OCI-LY1 (cell line): ENCODE measurements around the gene DMBT1.

Source experiments
- EZH2 ChIP-seq: fragments of 200-600 bp; sonication (generic), shearing (Covaris generic); IDR thresholded peaks from 2 replicates; pipeline ENCODE4 v1.8.0; 2017; ENCODE audit warnings: borderline replicate concordance, mixed run types, mild to moderate bottlenecking, antibody characterized with exemption, low read length, moderate library complexity, mixed read lengths
- TF ChIP-seq, protein P1 (sequence below): fragments of 200-600 bp; sonication (generic), shearing (Covaris generic); IDR thresholded peaks from 2 replicates; pipeline ENCODE4 v1.5.1; 2017; ENCODE audit warnings: mild to moderate bottlenecking, antibody characterized with exemption, low read length, moderate library complexity, mixed read lengths

DNA sequence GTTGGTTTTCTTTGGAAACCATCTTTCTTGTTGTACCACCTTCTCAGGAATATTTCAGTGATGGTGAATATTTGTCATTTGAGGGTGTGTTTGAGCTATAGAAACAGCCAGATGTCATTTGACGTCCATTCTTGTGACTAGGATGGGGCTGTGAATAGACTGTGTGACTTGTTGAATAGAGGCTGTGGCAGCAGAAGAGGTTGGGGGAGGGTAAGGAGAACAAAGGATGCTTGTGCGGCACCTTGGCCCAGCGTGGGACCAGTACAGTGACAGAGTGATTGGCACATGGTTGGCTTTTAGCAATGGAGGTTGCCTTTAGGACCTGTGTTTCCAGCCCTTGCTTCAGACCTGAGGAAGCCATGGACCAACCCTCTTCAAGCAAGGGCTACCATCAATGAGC lies 11.3 kb downstream of the DMBT1 start:
- no peak for TF ChIP-seq EZH2
- TF ChIP-seq, protein P1, sequence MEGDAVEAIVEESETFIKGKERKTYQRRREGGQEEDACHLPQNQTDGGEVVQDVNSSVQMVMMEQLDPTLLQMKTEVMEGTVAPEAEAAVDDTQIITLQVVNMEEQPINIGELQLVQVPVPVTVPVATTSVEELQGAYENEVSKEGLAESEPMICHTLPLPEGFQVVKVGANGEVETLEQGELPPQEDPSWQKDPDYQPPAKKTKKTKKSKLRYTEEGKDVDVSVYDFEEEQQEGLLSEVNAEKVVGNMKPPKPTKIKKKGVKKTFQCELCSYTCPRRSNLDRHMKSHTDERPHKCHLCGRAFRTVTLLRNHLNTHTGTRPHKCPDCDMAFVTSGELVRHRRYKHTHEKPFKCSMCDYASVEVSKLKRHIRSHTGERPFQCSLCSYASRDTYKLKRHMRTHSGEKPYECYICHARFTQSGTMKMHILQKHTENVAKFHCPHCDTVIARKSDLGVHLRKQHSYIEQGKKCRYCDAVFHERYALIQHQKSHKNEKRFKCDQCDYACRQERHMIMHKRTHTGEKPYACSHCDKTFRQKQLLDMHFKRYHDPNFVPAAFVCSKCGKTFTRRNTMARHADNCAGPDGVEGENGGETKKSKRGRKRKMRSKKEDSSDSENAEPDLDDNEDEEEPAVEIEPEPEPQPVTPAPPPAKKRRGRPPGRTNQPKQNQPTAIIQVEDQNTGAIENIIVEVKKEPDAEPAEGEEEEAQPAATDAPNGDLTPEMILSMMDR, result no peak
